K562 (cell line): Measurements from ENCODE around the gene C10orf71. TPM values are rescaled to one million over a fixed set of nuclear protein-coding genes. Genes with fewer than 3 reads are reported as not detected.

Source experiments
- ATAC-seq: fragments of 200-7000 bp; cut with Tn5 transposase; 3 replicates; pipeline ENCODE4 v1.9.1; 2020; ENCODE audit warnings: moderate library complexity
- BruUV-seq: library from RNA; stranded (reverse); fragments of 400-500 nt; replicated peaks from 2 replicates; lab custom pipeline; 2021; lab: Mats Ljungman, UMichigan
- CTCF ChIA-PET: fragments of 300-600 bp; formaldehyde crosslinking; extraction: SDS; loops from one replicate; lab custom pipeline; 2021; ENCODE audit warnings: low intra/inter-chr PET ratio; lab: Yijun Ruan, JAX
- POLR2A ChIA-PET: fragments of 300-600, 350-650 bp; sonication (Branson Sonifier 250); formaldehyde crosslinking; extraction: SDS; loops from one replicate; lab custom pipeline; 2021; ENCODE audit warnings: antibody characterized with exemption, inconsistent platforms; lab: Yijun Ruan, JAX
- DNase-seq, 4 experiments: peaks; one replicate each; pipeline versions ENCODE4 v3.0.0 to v3.0.0-alpha.2; 2011 to 2018; ENCODE audit warnings: low spot score in 3 of 4, mixed read lengths in 3 of 4; ENCODE audit errors: extremely low read depth in 1 of 4
- FAIRE-seq: peaks from 2 replicates; lab custom pipeline; 2011; peaks lifted over from hg19 to GRCh38; lab: Jason Lieb, UNC
- H2AFZ ChIP-seq: 2 replicates; pipeline ENCODE4 v1.6.0; 2011; ENCODE audit warnings: low read depth, low read length, control low read depth, inconsistent platforms
- H3K27ac ChIP-seq: fragments of 200-600 bp; 3 replicates; pipeline ENCODE4 v1.8.0; 2011; ENCODE audit warnings: low read depth, mild to moderate bottlenecking, control low read depth, inconsistent platforms, low read length, moderate library complexity, mixed read lengths; ENCODE audit errors: extremely low read depth
- H3K27me3 ChIP-seq, 2 experiments: fragments of 300-600 bp in 1 of 2; 2 replicates in 1 of 2; 3 replicates in 1 of 2; pipeline versions ENCODE4 v1.6.0 to v1.8.0; 2011; ENCODE audit warnings: inconsistent platforms in 2 of 2, low read length in 2 of 2, mild to moderate bottlenecking in 1 of 2, mixed read lengths in 1 of 2, moderate library complexity in 1 of 2; ENCODE audit not compliant: control insufficient read depth in 2 of 2, insufficient read depth in 2 of 2
- H3K36me3 ChIP-seq: fragments of 300-600 bp; 3 replicates; pipeline ENCODE4 v1.8.0; 2011; ENCODE audit warnings: mild to moderate bottlenecking, low read length, inconsistent platforms; ENCODE audit not compliant: control insufficient read depth, insufficient read depth
- H3K4me1 ChIP-seq, 2 experiments: fragments of 200-600 bp in 1 of 2; replicated peaks in 1 of 2; 2 replicates in 1 of 2; 3 replicates in 1 of 2; pipeline versions ENCODE4 v1.5.1 to v1.8.0; 2011; ENCODE audit warnings: inconsistent platforms in 2 of 2, low read length in 2 of 2, mild to moderate bottlenecking in 1 of 2, mixed read lengths in 1 of 2, moderate library complexity in 1 of 2; ENCODE audit not compliant: control insufficient read depth in 2 of 2, insufficient read depth in 2 of 2
- H3K4me2 ChIP-seq: 2 replicates; pipeline ENCODE4 v1.6.1; 2011; ENCODE audit warnings: low read length, control low read depth, inconsistent platforms, mixed read lengths; ENCODE audit not compliant: insufficient read depth
- H3K4me3 ChIP-seq: fragments of 200-600 bp; sonication (generic), shearing (Covaris generic); 2 replicates; pipeline ENCODE4 v1.5.1; 2016; ENCODE audit warnings: control low read depth, inconsistent platforms
- H3K79me2 ChIP-seq: fragments of 200-600 bp; 3 replicates; pipeline ENCODE4 v1.8.0; 2011; ENCODE audit warnings: low read length, inconsistent platforms; ENCODE audit not compliant: control insufficient read depth, insufficient read depth
- H3K9ac ChIP-seq, 2 experiments: 2 replicates each; pipeline versions ENCODE4 v1.6.0 to v1.6.1; 2011; ENCODE audit warnings: low read depth in 2 of 2, low read length in 2 of 2, control low read depth in 1 of 2, inconsistent platforms in 1 of 2, mild to moderate bottlenecking in 1 of 2, mixed read lengths in 1 of 2; ENCODE audit not compliant: insufficient read depth in 1 of 2
- H3K9me1 ChIP-seq: one replicate; pipeline ENCODE4 v1.6.0; 2011; ENCODE audit warnings: inconsistent platforms, mild to moderate bottlenecking, low read length, moderate library complexity; ENCODE audit not compliant: control insufficient read depth, insufficient read depth
- H3K9me3 ChIP-seq: replicated peaks from 2 replicates; pipeline ENCODE4 v1.5.1; 2011; ENCODE audit warnings: low read depth, low read length, inconsistent platforms; ENCODE audit not compliant: control insufficient read depth, insufficient read depth
- H4K20me1 ChIP-seq: replicated peaks from 2 replicates; pipeline ENCODE4 v1.6.1; 2011; ENCODE audit warnings: low read length, inconsistent platforms, mixed read lengths; ENCODE audit not compliant: control insufficient read depth, insufficient read depth
- BRD4 ChIP-seq: fragments of 200-600 bp; sonication (generic); IDR thresholded peaks from 2 replicates; pipeline ENCODE4 v1.6.1; 2017; ENCODE audit warnings: inconsistent platforms
- KAT7 ChIP-seq: sonication (generic); formaldehyde crosslinking; IDR thresholded peaks from 2 replicates; pipeline ENCODE4 v1.8.0; 2022; ENCODE audit warnings: missing genetic modification reagents, mild to moderate bottlenecking, borderline replicate concordance
- MAX ChIP-seq: sonication (generic); formaldehyde crosslinking; IDR thresholded peaks from 2 replicates; pipeline ENCODE4 v1.9.0; 2022; ENCODE audit warnings: mild to moderate bottlenecking, missing genetic modification reagents
- MBD2 ChIP-seq: sonication (generic); IDR thresholded peaks from 2 replicates; pipeline ENCODE4 v1.6.1; 2016; ENCODE audit warnings: low read depth, borderline replicate concordance
- MIER1 ChIP-seq: fragments of 450-650 bp; IDR thresholded peaks from 2 replicates; pipeline ENCODE4 v1.6.1; 2016; ENCODE audit warnings: antibody characterized with exemption, mild to moderate bottlenecking, low read depth
- MYNN ChIP-seq, 2 experiments: sonication (generic); formaldehyde crosslinking in 1 of 2; IDR thresholded peaks; 2 replicates each; pipeline versions ENCODE4 v1.5.0 to v1.6.1; 2016 to 2020; ENCODE audit warnings: antibody characterized with exemption in 1 of 2, missing genetic modification reagents in 1 of 2
- PKNOX1 ChIP-seq: fragments of 450-650 bp; IDR thresholded peaks from 2 replicates; pipeline ENCODE4 v1.6.1; 2016
- POLR3A ChIP-seq: IDR thresholded peaks from 2 replicates; pipeline ENCODE4 v1.6.1; 2011; ENCODE audit warnings: borderline replicate concordance, mild to moderate bottlenecking, moderate library complexity; ENCODE audit not compliant: insufficient read length, insufficient read depth; ENCODE audit errors: extremely low read depth
- RBM15 ChIP-seq: fragments of 200-400 bp; formaldehyde crosslinking; IDR thresholded peaks from 2 replicates; pipeline ENCODE4 v1.6.1; 2018; ENCODE audit warnings: mild to moderate bottlenecking, low read length, moderate library complexity; ENCODE audit not compliant: insufficient read depth
- ZNF41 ChIP-seq: fragments of 250-450 bp; sonication (Bioruptor Pico); conservative IDR thresholded peaks from 2 replicates; pipeline ENCODE4 v1.4.0; 2020; ENCODE audit warnings: mild to moderate bottlenecking
- ZNF655 ChIP-seq: fragments of 250-450 bp; sonication (Bioruptor Pico); IDR thresholded peaks from 2 replicates; pipeline ENCODE4 v1.5.0; 2021
- ZNF668 ChIP-seq: fragments of 250-450 bp; sonication (Bioruptor Pico); IDR thresholded peaks from 2 replicates; pipeline ENCODE4 v1.8.0; 2022; ENCODE audit warnings: mild to moderate bottlenecking, inconsistent platforms
- WGBS: fragments of 100-300 bp; shearing (Covaris generic); methylation state at CpG from one replicate; pipeline ENCODE4 v1.1.6; 2016; ENCODE audit warnings: low coverage, mixed read lengths; ENCODE audit not compliant: insufficient coverage; ENCODE audit errors: missing lambda C conversion rate; 5-methylcytosine and 5-hydroxymethylcytosine counted together
- in situ Hi-C: fragments of 300-500 bp; cut with MboI; formaldehyde crosslinking; loops from 4 replicates; pipeline ENCODE4 v1.15.0; 2018; ENCODE audit warnings: inconsistent platforms, mixed read lengths
- intact Hi-C: fragments of 100-400 bp; cut with micrococcal nuclease; formaldehyde crosslinking; loops from 2 replicates; pipeline ENCODE4 v1.14.2; 2022
- polyA plus RNA-seq, 8 experiments: library from polyadenylated mRNA; depleted of rRNA in 4 of 8; stranded (reverse) in 5 of 8; unstranded in 3 of 8; fragments of >200 nt; fragmentation: Nextera tagmentation in 2 of 8; fragmentation: Illumina TruSeq in 1 of 8; extraction: Ambion mirVana in 2 of 8; extraction: Trizol in 1 of 8; gene quantifications; 2 replicates each; pipeline versions ENCODE4 v1.2.1 to v1.2.3, GENCODE V29; 2011 to 2014; ENCODE audit warnings: inconsistent platforms in 1 of 8, missing spikeins in 1 of 8
- total RNA-seq, 7 experiments: library from RNA; depleted of rRNA in 6 of 7; stranded (reverse); fragments of >200 nt in 6 of 7; fragmentation: Illumina TruSeq in 2 of 7; extraction: Trizol in 2 of 7; gene quantifications; 2 replicates each; pipeline versions ENCODE4 v1.2.1 to v1.2.3, GENCODE V29; 2011 to 2021; ENCODE audit warnings: low replicate concordance in 1 of 7

Gene C10orf71
- total and polyA plus RNA-seq, 9 of the 15 experiments (the other 6 are each of a cell fraction or from before 2014, with no cell fraction given) = 0.06 to 4.5 (median 1.3) TPM

- Histone ChIP-seq H3K4me2 (no peak overlapping the region), H3K27ac (no peak overlapping the region), H3K27me3 (peaks cover 2 to 13% of the 10 kb centered on the region in 2 experiments; a peak in 1 of 5 replicates), H3K9me1 (no peaks in the 10 kb centered on the region), H3K79me2 (no peaks in the 10 kb centered on the region), H3K4me1 (no peaks in the 10 kb centered on the region), H2AFZ (no peak overlapping the region), H3K9ac (no peak overlapping the region), H3K36me3 (no peaks in the 10 kb centered on the region), H3K4me3 (no peak overlapping the region), H3K9me3 (no peaks in the 10 kb centered on the region), H4K20me1 (no peaks in the 10 kb centered on the region)
- intact Hi-C loops = no loop called here
- FAIRE-seq = no peak
- TF ChIP-seq MIER1 (no peak), KAT7 (CRISPR knock-in tag) (no peak), POLR3A (no peak), PKNOX1 (no peak), ZNF668 (no peak), MAX (CRISPR knock-in tag) (no peak), RBM15 (no peak), MBD2 (no peak), ZNF41 (CRISPR knock-in tag) (no peak), BRD4 (no peak), MYNN (IDR thresholded peaks at IDR 0.05) (no peak), MYNN (CRISPR knock-in tag; IDR thresholded peaks at IDR 0.05) (no peak), ZNF655 (no peak)
- 5% methylated on average over 6 of the region's 6 CpGs for WGBS
- ChIA-PET CTCF (no interaction called here), POLR2A (interaction anchor here (0.6 kb wide), 1 partner anchor 80 kb away, joined by 3 read pairs; no protein-coding TSS in a partner anchor)
- BruUV-seq = no TSS peak
- no peak for DNase-seq
- in situ Hi-C loops = no loop called here
- ATAC-seq = no peak
These were observed 33.8 kb downstream of the C10orf71 start for GRCh38 chr10:49332768-49333167.
